Activated T-helper 2 cell treated with anti-CD3 and anti-CD28 coated beads, Interferon-gamma antibody, Interleukin-2, Interleukin-4, amounts not matched to agents 10 μg/mL and 5 μg/mL and 100 μg/mL, durations not matched to agents 14 hours and 24 hours and 36 hours (primary cell): ENCODE results near the gene ORAI3. TPM values are rescaled to one million over a fixed set of nuclear protein-coding genes. Genes with fewer than 3 reads are reported as not detected.

Experiments
- DNase-seq: peaks from one replicate; pipeline ENCODE4 v3.0.0; 2021; ENCODE audit warnings: low spot score
- H3K27ac Mint-ChIP-seq: one replicate; pipeline ENCODE4 v1.8.0; 2021; ENCODE audit warnings: mixed read lengths
- H3K27me3 Mint-ChIP-seq: one replicate; pipeline ENCODE4 v1.8.0; 2021; ENCODE audit warnings: low read depth, mixed read lengths
- H3K36me3 Mint-ChIP-seq: one replicate; pipeline ENCODE4 v1.8.0; 2021; ENCODE audit warnings: low read depth, mixed read lengths
- H3K4me1 Mint-ChIP-seq: one replicate; pipeline ENCODE4 v1.8.0; 2021; ENCODE audit warnings: low read depth, mixed read lengths
- H3K4me3 Mint-ChIP-seq: one replicate; pipeline ENCODE4 v1.8.0; 2021; ENCODE audit warnings: low read depth, mild to moderate bottlenecking, moderate library complexity, mixed read lengths
- H3K9me3 Mint-ChIP-seq: one replicate; pipeline ENCODE4 v1.8.0; 2021; ENCODE audit warnings: mixed read lengths
- intact Hi-C: fragments of 100-400 bp; cut with micrococcal nuclease; formaldehyde crosslinking; loops from one replicate; pipeline ENCODE4 v1.15.1; 2023
- total RNA-seq: library from RNA; stranded (reverse); gene quantifications from 2 replicates; pipeline ENCODE4 v1.2.3, GENCODE V29; 2022

The ORAI3 gene
- total RNA-seq, 1 donor from 2014 or later: 17.4 TPM

DNA sequence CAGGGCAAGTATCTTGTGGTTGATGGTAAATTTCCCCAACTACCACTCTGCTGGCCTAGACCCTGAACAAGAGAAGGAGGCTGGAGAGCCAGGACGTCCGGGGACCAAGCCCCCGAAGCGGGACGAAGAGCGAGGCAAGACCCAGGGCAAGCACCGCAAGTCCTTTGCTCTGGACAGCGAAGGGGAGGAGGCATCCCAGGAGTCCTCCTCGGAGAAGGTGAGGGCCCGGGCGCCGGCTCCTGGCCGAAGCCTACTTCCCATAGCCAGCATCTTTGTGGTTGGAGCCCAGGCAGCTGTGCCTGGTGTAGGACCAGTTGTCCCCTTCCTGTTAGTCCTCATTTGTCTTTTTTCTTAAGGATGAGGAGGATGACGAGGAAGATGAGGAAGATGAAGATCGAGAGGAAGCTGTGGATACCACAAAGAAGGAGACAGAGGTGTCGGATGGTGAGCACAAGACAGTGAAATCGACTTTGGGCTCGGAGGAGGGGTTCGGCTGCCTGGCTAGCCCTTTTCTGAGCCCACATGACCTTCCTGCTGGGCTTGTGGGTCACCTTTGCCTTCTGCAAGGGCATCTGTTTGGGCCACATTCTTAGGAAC is 20.5 kb downstream of the ORAI3 start:
- H3K27ac Mint-ChIP-seq: no peak overlapping the region

DNA sequence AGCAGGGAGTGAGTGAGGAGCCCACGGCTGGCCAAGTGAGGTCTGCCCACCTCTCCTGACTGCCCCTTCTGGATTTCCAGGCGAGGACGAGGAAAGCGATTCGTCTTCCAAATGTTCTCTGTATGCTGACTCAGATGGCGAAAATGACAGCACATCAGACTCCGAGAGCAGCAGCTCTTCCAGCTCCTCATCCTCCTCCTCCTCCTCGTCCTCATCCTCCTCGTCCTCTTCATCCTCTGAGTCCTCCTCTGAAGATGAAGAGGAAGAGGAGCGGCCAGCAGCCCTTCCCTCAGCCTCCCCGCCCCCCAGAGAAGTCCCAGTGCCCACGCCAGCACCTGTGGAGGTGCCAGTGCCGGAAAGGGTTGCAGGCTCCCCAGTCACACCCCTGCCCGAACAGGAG is 22.4 kb downstream of the ORAI3 start:
- Mint-ChIP-seq H3K27ac (no peak overlapping the region), H3K27me3 (no peaks in the 10 kb centered on the region), H3K9me3 (no peaks in the 10 kb centered on the region), H3K36me3 (peaks cover 68% of the 10 kb centered on the region), H3K4me1 (no peaks in the 10 kb centered on the region), H3K4me3 (no peak overlapping the region)
- intact Hi-C loops: no loop called here
- DNase-seq: no peak

More for the DNA sequence above, 20.5 kb downstream of the ORAI3 start:
- intact Hi-C loops: no loop called here
- Mint-ChIP-seq H3K36me3 (peaks cover 76% of the 10 kb centered on the region), H3K9me3 (no peaks in the 10 kb centered on the region), H3K4me3 (no peak overlapping the region), H3K4me1 (no peaks in the 10 kb centered on the region), H3K27me3 (no peaks in the 10 kb centered on the region)
- DNase-seq: no peak

DNA sequence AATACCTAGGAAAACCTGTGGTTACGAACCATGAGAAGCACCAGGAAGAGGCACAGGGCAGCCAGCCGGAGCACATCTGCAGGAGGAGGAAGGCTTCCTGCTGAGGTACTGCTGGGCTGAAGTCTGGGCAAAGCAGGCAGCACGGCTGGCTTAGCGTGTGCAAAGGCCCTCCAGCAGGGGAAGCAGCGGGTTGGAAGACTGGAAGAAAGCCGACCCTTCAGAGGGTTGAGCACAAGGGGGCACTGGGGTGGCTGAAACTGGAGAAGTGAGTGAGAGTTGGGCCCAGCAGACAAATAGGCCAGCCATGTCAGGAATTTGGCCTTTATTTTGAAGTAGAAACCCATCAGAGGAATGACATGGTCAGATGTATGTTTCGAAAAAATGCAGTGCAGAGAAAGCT is 24.0 kb downstream of the ORAI3 start:
- no peaks in the 10 kb centered on the region for H3K9me3 Mint-ChIP-seq
- H3K4me3 Mint-ChIP-seq: no peak overlapping the region
- H3K4me1 Mint-ChIP-seq: no peaks in the 10 kb centered on the region
- peaks cover 64% of the 10 kb centered on the region for H3K36me3 Mint-ChIP-seq
- intact Hi-C loops: no loop called here
- no peak for DNase-seq
- no peak overlapping the region for H3K27ac Mint-ChIP-seq
- no peaks in the 10 kb centered on the region for H3K27me3 Mint-ChIP-seq

DNA sequence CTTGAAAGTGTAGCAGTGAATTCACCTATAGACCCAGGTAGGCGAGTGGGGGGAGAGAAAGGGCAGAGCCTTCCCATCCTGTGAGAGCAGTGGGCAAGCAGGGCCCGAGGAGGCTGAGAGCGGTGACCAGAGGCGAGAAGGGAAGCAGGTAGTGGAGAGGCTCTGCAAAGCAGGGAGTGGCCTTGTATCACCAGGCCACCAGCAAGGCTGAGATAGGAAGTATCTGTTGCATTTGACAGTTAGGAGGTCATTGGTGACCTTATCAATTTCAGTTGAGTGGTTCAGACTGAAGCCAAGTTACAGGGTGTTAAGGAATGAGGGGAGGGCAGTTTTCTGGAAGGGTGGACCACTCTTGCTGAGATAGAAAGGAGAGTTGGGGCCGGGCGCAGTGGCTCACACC is 25.5 kb downstream of the ORAI3 start:
- H3K4me3 Mint-ChIP-seq: no peak overlapping the region
- no peak overlapping the region for H3K27ac Mint-ChIP-seq
- no peaks in the 10 kb centered on the region for H3K27me3 Mint-ChIP-seq
- no peaks in the 10 kb centered on the region for H3K4me1 Mint-ChIP-seq
- H3K36me3 Mint-ChIP-seq: peaks cover 64% of the 10 kb centered on the region
- intact Hi-C loops: no loop called here
- no peaks in the 10 kb centered on the region for H3K9me3 Mint-ChIP-seq
- DNase-seq: no peak

DNA sequence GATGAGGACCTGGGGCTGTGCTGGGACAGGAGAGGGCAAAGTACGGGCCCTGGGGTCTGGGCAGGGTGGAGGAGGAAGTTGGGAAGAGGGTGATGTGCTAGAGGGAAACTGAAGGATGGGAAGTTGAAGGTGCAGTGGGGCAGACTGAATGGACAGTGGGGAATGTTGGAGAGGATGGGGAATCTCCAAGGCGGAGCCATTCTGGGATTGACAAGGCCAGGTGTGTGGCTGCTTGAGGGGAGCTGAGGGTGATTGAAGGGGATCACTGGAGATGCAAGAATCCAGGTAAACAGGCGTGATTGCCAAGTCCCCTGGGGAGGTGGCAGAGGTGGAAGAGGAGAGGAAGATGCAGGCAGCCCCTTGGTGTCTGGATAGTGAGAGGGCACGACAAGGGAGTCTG is 27.6 kb downstream of the ORAI3 start:
- no peak for DNase-seq
- H3K4me3 Mint-ChIP-seq: no peak overlapping the region
- intact Hi-C loops: no loop called here
- H3K36me3 Mint-ChIP-seq: peaks cover 62% of the 10 kb centered on the region
- H3K27ac Mint-ChIP-seq: no peak overlapping the region
- H3K9me3 Mint-ChIP-seq: no peaks in the 10 kb centered on the region
- H3K27me3 Mint-ChIP-seq: no peaks in the 10 kb centered on the region
- no peaks in the 10 kb centered on the region for H3K4me1 Mint-ChIP-seq

DNA sequence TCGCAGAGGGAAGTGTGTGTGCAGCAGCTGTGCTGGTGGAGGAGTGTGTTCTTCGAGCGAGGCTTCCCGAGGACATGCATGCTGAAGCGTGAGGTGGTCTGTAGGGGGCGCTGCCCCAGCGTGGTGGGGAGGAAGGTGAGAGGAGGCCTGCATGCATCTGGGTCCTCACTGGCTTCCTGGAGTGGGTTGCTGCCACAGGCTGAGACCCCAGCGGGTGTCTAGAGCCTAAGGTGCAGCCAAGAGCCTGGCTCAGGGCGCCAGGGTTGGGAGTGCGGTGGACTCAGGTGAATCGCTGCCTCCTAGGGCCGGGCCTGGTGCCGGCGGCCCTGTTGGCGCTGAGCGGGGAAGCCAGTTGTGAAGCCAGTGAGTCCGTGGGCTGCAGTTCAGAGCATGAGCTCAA is 28.6 kb downstream of the ORAI3 start:
- Mint-ChIP-seq H3K4me3 (no peak overlapping the region), H3K27me3 (no peaks in the 10 kb centered on the region), H3K27ac (no peak overlapping the region), H3K36me3 (peaks cover 61% of the 10 kb centered on the region), H3K9me3 (no peaks in the 10 kb centered on the region), H3K4me1 (no peaks in the 10 kb centered on the region)
- no peak for DNase-seq
- intact Hi-C loops: no loop called here

DNA sequence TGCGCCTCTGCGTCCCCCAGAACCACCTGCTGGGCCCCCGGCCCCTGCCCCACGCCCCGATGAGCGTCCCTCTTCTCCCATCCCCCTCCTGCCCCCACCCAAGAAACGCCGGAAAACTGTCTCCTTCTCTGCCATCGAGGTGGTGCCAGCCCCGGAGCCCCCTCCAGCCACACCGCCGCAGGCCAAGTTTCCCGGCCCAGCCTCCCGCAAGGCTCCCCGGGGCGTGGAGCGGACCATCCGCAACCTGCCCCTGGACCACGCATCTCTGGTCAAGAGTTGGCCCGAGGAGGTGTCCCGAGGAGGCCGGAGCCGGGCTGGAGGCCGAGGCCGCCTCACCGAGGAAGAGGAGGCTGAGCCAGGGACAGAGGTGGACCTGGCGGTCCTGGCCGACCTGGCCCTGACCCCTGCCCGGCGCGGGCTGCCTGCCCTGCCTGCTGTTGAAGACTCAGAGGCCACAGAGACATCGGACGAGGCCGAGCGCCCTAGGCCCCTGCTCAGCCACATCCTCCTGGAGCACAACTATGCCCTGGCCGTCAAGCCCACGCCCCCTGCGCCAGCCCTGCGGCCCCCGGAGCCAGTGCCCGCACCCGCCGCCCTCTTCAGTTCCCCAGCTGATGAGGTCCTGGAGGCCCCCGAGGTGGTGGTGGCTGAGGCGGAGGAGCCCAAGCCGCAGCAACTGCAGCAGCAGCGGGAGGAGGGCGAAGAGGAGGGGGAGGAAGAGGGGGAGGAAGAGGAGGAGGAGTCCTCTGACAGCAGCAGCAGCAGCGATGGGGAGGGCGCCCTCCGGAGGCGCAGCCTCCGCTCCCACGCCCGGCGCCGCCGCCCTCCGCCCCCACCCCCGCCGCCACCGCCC is 30.5 kb downstream of the ORAI3 start:
- H3K27me3 Mint-ChIP-seq: no peaks in the 10 kb centered on the region
- no peak overlapping the region for H3K4me3 Mint-ChIP-seq
- peaks cover 51% of the 10 kb centered on the region for H3K36me3 Mint-ChIP-seq
- intact Hi-C loops: no loop called here
- no peaks in the 10 kb centered on the region for H3K9me3 Mint-ChIP-seq
- DNase-seq: no peak
- H3K4me1 Mint-ChIP-seq: no peaks in the 10 kb centered on the region
- no peak overlapping the region for H3K27ac Mint-ChIP-seq

DNA sequence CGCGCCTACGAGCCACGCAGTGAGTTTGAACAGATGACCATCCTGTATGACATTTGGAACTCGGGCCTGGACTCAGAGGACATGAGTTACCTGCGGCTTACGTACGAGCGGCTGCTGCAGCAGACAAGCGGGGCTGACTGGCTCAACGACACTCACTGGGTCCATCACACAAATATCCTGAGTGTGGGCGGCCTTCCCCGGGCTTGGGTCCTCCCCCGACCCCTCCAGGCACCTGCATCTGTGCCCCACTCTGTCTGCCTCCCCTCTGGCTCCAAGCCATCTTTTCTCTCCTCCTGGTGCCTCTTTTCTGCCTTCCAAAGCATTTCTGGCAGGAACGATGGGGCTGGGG is 31.1 kb downstream of the ORAI3 start:
- DNase-seq: no peak
- peaks cover under 1% of the 10 kb centered on the region for H3K4me1 Mint-ChIP-seq
- H3K27ac Mint-ChIP-seq: no peak overlapping the region
- intact Hi-C loops: no loop called here
- no peaks in the 10 kb centered on the region for H3K27me3 Mint-ChIP-seq
- H3K36me3 Mint-ChIP-seq: peaks cover 49% of the 10 kb centered on the region
- H3K4me3 Mint-ChIP-seq: no peak overlapping the region
- no peaks in the 10 kb centered on the region for H3K9me3 Mint-ChIP-seq

DNA sequence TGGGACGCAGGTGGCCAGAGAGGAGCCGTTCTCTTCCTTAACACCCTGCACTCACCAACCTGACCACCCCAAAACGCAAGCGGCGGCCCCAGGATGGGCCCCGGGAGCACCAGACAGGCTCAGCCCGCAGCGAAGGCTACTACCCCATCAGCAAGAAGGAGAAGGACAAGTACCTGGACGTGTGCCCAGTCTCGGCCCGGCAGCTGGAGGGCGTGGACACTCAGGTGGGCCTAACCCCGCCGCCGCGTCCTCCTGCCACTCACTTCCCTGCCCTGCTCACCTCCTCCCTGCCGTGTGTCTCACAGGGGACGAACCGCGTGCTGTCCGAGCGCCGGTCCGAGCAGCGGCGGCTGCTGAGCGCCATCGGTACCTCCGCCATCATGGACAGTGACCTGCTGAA is 31.6 kb downstream of the ORAI3 start:
- Mint-ChIP-seq H3K36me3 (peaks cover 49% of the 10 kb centered on the region), H3K9me3 (no peaks in the 10 kb centered on the region), H3K27ac (no peak overlapping the region), H3K4me3 (no peak overlapping the region), H3K4me1 (peaks cover 4% of the 10 kb centered on the region), H3K27me3 (no peaks in the 10 kb centered on the region)
- DNase-seq: no peak
- intact Hi-C loops: no loop called here

DNA sequence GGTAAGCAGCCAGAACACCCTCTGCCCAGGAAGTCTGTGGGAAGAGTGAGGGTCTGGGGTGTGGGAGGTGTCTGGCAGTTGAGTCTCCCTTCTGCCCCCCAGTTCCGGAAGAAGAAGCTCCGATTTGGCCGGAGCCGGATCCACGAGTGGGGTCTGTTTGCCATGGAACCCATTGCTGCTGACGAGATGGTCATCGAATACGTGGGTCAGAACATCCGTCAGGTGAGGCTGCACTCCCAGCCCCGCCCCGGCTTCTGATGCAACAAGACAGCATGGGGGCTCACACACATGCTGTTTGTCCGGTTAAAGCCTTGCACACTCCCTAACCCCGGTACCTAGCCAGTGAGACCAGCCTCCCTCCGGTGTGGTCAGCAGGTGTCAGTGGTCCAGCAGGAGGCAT is 32.1 kb downstream of the ORAI3 start:
- DNase-seq: no peak
- Mint-ChIP-seq H3K9me3 (no peaks in the 10 kb centered on the region), H3K4me1 (peaks cover 4% of the 10 kb centered on the region), H3K27ac (no peak overlapping the region), H3K4me3 (no peak overlapping the region), H3K27me3 (no peaks in the 10 kb centered on the region), H3K36me3 (peaks cover 44% of the 10 kb centered on the region)
- intact Hi-C loops: no loop called here

DNA sequence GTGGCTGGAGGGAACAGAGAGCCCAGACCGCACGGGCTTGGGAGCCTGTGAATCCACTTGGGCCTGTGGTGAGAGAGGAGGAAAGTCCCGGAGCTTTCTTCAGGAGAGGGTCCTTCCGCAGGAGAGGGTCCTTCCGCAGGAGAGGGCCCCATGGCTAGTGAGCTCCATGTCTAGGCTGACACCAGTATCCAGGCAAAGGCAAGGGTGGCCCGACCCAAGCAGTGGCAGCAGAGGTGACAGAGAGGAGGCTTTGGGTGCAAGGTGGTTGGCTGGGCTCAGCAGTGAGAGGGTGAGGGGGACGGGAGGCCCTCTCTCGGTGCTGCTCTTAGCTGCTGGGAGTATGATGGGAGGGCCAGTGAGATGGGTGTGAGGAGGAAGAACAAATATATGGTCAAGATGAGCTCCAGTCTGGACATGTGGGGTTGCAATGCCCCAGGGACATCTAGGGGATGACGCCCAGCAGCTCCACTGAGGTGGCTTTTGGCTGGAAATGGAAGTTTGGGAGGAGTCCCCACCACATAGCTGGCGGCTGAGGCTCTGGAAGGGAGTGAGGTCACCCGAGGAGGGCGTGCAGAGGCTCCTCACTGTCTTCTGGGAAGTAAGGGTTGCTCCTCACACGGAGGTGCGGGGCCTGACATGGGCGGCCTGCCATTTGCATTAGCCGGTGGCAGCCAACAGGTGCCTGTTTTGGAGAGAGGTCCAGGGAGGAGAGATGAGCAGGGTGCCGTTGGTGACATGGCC is 33.9 kb downstream of the ORAI3 start:
- no peak overlapping the region for H3K27ac Mint-ChIP-seq
- no peak for DNase-seq
- H3K4me3 Mint-ChIP-seq: no peak overlapping the region
- peaks cover 4% of the 10 kb centered on the region for H3K4me1 Mint-ChIP-seq
- no peaks in the 10 kb centered on the region for H3K27me3 Mint-ChIP-seq
- no peaks in the 10 kb centered on the region for H3K9me3 Mint-ChIP-seq
- intact Hi-C loops: no loop called here
- peaks cover 32% of the 10 kb centered on the region for H3K36me3 Mint-ChIP-seq

DNA sequence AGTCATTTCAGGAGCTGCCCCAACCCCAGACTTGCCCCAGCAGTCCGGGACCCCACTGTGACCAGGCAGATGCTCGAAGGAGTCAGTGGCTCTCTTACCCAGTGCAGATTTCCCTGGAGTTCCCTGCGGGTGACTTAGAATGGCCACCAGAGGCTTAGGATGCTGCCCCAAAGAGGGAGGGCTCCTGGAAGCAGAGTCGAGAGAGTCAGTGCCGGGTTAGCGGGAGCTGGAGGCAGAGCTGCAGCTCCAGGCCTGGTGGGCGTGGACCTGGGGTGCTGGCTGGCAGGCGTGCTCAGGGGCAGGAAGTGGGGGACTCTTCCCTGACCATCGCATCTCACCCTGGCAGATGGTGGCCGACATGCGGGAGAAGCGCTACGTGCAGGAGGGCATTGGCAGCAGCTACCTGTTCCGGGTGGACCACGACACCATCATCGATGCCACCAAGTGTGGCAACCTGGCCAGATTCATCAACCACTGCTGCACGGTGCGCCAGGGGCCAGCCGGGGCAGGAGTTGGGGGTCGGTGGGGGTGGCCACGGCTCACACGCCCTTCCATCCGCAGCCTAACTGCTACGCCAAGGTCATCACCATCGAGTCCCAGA is 34.5 kb downstream of the ORAI3 start:
- no peak for DNase-seq
- intact Hi-C loops: no loop called here
- no peaks in the 10 kb centered on the region for H3K27me3 Mint-ChIP-seq
- H3K4me3 Mint-ChIP-seq: no peak overlapping the region
- no peak overlapping the region for H3K27ac Mint-ChIP-seq
- no peaks in the 10 kb centered on the region for H3K9me3 Mint-ChIP-seq
- H3K36me3 Mint-ChIP-seq: peaks cover 32% of the 10 kb centered on the region
- peaks cover 4% of the 10 kb centered on the region for H3K4me1 Mint-ChIP-seq
